ENCODE results near the gene VMA21. TPM values are rescaled to one million over a fixed set of nuclear protein-coding genes. Genes with fewer than 3 reads are reported as not detected.

Gene VMA21, protein sequence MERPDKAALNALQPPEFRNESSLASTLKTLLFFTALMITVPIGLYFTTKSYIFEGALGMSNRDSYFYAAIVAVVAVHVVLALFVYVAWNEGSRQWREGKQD
- total RNA-seq (2022; extraction: Qiagen RNA extraction), result 20.9 to 27.6 TPM (median 25.4 TPM) in 5 replicates

DNA sequence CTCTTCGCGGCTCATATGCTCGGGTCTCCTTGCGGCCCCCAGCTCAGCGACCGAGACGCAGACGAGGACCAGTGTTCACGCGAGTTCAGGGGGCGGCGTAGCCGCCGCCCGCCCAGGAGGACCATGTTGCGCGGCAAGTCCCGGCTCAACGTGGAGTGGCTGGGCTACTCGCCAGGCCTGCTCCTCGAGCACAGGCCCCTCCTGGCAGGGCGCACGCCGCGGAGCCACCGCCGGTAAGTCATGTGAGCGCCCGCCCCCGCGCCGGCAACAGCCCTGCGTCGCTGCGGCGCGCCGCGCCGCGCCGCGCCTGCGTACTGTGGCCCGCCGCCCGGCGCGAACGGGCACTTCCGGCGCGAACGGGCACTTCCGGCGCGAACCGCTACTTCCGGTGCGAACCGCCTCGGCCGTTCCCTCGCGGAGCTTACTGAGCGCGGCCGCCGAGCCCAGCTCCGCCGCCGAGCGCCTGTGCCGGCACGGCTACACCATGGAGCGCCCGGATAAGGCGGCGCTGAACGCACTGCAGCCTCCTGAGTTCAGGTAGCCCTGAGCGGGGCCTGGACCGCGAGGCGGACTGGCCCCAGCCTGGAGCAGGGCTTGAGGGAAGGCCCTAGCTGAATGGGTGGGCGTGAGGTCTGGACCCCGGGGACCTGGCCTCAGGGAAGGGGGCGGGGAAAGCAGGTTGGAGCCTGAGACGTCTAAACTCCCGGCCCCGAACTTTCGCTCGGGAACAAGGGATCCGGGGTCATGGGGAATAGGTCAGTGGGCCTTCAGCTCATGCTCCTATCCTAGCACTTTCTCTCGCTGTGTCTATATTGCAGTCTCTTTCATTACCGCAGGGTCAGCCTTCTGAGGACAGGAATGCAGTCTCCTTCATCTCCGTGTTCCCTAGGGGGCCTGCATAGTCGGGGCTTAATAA lies at the start of gene VMA21:
Gene VMA21, plus strand, starts transcription at position 382 of the 916 bp plus-strand sequence. Its CDS starts 103 bp downstream, at position 485.

Other genes with a start within 250 kb of the VMA21 start
- 0.12 to 0.17 TPM (median 0.15 TPM) in 4 of 5 replicates, not detected in the other for gene GPR50, start 220.6 kb upstream of the VMA21 start, total RNA-seq (2022; extraction: Qiagen RNA extraction)
- gene PASD1, start 166.5 kb downstream of the VMA21 start, total RNA-seq (2022; extraction: Qiagen RNA extraction), result not detected in 5 replicates